ENCODE measurements around the gene TXNDC9.
"Not testable (repeated sequence)": the region's sequence is repeated elsewhere in the genome, so short reads cannot be mapped to it uniquely, and the experiment has no call there.

TXNDC9 gene

DNA sequence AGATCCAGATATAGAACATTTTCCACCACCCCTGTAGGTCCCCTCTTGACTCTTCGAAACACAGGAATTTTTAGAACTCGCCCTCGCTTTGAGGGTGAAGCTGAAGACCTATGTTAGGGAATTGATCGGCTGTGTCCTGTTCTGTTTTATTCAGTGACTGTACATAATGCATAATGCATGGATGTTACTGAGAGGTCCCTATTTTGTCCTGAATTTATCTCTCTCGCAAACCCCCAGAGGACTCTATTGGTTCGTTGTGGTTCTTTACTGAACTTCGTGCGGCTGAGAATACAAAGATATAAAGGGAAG, 625 bp upstream of the TXNDC9 start:
- no peak for DNase-seq (ENCODE audit: low read depth in 2 of 2, low spot score in 1 of 2)

DNA sequence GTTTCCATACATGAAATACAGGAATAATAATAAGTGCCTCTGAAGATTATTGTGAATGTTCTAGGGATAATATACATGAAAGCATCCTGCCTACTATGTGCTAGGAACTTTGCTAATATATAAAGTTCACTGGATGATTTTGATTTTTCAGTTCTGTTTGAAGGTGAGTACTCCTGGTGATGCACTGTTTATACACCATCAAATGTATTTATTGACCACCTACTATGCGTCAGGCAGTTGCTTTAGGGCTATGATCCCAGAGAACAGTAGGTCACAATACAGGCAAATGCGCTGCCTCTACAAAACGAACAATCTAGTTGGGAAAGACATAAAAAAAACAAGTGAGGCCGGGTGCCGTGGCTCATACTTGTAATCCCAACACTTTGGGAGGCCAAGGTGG, 10.7 kb downstream of the TXNDC9 start:
- DNase-seq (ENCODE audit: low read depth in 2 of 2, low spot score in 1 of 2) = no peak

DNA sequence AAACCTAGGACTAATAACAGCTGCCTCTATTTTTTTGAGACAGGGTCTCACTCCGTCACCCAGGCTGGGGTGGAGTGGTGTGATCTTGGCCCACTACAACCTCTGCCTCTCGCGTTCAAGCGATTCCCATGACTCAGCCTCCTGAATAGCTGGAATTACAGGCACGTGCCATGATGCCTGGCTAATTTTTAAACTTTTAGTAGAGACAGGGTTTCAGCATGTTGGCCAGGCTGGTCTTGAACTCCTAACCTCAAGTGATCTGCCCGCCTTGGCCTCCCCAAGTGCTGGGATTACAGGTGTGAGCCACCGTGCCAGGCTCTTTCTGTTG, 18.3 kb downstream of the TXNDC9 start:
- DNase-seq (ENCODE audit: low read depth in 2 of 2, low spot score in 1 of 2) = not testable (repeated sequence)

DNA sequence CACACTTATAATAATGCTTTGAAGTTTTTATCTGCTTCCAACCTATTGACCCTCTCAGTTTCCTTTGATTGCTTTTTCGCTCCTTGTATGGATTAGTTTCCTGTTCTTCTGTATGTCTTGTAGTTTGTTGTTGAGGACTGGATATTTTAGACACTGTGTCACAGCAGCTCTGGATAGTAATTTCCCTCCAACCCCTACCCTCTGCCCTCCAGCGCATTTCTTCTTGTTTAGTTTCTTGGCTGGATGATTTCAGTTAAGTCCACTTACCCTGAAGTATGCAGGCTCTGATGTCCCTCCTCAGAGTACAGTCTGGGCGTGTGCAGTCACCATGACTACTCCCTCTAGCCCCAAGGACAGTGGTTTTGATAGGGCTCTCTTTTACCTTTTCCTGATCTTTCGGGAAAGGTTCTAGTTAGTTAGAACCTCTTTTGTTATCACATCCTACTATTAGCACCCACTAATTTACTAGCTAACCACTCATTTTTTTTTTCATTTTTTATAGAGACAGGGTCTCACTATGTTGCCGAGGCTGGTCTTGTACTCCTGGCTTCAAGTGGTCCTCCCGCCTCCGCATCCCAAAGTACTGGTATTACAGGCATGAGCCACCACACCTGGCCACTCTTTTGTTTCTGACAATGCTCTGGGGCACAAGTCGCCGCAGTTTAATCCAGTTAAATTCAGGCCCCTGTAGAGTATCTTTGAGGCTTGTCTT, 18.8 kb downstream of the TXNDC9 start:
- no peak for DNase-seq (ENCODE audit: low read depth in 2 of 2, low spot score in 1 of 2)

DNA sequence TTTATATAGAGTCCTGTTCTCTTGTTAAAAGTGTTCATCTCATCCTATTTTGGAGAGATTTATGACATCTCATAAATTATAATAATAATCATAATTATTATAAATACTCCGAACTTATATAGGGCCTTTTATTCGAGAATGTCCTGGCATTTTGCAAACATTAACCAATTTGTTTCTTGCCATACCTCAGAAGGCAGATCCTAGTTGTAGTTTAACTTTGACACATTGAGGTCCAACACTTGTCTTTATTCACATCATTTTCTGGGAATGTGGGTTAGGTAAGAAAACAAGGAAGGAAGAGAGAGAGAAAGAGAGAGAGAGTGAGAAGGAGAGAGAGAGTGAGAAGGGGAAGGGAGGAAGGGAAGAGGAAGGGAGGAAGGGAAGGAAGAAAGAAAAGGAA, 35.0 kb downstream of the TXNDC9 start, which contains the start of gene LYG1:
Gene LYG1, minus strand, starts transcription at position 101 of the 400 bp plus-strand sequence. CDS start 5,527 bp downstream, outside the sequence.
- DNase-seq (ENCODE audit: low read depth in 2 of 2, low spot score in 1 of 2) = not testable (repeated sequence)

DNA sequence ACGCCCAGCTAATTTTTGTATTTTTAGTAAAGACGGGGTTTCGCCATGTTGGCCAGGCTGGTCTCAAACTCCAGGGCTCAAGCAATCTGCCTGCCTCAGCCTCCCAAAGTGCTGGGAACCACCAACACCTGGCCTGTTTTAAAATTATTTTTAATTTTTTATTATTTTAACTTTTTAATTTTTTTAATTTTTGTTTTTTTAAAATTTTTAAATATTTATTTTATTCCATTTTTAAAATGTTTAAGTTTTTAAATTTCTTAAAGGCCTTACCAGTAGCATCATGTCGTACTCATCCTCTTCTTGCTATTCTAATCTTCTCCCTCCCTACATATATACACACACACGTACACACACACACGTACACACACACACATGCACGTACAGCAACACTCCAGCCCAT, 36.6 kb downstream of the TXNDC9 start:
- DNase-seq (ENCODE audit: low read depth in 2 of 2, low spot score in 1 of 2) = no peak

DNA sequence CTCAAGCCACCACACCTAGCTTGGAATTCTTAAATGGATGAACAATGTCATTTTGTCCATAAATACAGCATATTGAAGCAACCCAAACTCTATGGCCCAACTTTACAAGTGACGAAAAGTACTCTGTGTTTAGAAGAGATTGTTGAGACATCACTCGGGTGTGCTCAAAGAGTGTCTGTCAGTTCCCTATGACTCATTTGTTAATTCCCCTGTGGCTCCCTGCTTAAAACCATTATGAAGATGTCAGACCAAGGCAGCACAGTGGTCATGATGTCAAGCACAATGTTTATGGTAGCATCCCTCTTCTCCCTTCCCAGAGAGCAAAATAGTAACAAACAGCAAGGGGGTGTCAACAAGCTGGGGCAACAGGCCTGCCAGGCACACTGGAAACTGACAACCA, 38.1 kb downstream of the TXNDC9 start:
- DNase-seq (ENCODE audit: low read depth in 2 of 2, low spot score in 1 of 2) = no peak

DNA sequence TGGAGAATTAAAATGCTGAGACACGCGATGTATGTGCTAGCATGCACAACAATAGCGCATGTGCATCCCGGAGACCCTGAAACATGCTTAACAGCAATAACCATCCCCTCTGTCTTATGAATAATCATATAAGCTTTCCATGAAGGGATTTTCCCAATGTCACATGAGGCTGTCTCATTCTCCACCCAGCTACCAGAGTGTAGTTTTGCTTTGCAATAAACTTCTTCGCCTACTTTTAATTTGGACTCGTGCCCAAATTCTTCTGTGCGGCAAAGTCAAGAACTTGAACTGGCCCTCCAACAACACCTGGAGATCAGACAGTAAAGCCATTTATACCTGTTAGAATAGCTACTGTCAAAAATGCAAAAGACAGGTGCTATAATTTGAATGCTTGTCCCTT, 50.6 kb downstream of the TXNDC9 start:
- no peak for DNase-seq (ENCODE audit: low read depth in 2 of 2, low spot score in 1 of 2)

DNA sequence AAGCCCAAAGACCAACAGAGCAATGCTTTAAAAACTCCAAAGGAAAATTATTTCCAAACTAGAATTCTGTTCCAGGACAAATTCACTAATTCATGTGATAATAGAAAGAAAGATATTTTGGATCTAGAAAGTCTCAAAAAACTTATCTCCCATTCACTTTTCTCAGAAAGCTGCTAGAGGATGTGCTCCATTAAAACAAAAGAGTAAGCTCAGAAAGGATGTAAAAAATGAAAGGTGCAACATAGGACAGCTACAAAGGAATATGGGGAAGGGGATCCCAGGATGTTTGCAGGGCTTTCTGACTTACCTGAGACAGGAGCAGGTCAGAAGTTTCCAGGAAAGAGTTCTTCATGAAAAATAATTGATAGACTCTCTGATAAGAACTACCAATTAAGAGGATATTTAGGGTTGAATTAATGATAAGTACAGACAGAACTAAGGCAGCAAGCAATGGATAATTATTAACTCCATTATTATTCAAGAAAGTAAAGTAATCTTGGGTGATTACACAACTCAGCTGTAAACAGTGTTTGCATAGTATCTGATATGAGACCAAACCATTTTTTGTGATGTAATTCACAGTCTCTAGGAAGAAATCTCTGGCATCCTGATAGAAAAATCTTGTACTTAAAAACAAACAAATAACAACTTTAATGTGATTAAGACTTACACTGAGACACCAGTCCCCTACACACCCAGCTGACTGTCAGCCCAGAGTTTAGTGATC, 56.0 kb downstream of the TXNDC9 start:
- no peak for DNase-seq (ENCODE audit: low read depth in 2 of 2, low spot score in 1 of 2)

DNA sequence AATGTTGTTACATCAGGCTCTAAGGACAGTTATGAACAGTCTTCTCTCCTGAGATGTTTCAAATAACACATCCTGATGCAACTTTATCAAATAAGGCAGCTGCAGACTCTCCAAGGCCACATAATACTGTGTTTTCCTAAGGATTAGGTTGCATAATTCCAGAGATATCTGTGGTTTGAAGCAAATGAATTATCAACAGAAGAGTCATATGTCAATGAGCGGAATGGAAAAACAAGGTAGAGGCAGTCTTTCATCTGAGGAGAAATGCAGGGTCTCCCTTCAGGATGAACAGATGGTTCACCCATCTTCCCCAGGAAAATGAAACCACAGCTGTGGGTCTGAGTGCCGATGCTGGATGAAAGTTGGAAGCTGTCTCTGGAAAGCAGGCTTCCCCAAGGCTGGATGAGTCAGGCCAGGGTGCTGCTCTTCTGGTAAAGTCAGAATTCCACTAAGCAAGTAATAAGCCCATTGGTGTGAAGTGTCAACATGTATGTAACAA, 57.3 kb downstream of the TXNDC9 start:
- DNase-seq (ENCODE audit: low read depth in 2 of 2, low spot score in 1 of 2) = no peak

DNA sequence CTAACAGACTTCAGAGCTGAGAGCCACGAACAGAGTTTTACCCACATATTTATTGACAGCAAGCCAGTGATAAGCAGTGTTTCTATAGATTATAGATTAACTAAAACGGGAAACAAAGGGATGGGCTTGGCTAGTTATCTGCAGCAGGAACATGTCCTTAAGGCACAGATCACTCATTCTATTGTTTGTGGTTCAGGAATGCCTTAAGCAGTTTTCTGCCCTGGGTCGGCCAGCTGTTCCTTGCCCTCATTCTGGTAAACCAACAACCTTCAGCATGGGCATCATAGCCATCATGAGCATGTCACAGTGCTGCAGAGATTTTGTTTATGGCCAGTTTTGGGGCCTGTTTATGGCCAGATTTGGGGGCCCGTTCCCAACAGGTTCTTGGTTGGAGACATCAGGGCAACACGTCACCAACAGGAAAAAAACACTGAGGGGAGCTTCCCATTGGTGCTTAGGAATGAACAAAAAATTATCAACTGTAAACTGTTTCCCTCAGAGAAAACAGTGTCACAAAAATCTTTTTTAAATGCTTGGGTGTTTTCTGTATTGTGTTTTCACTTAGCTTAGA, 57.9 kb downstream of the TXNDC9 start:
- not testable (repeated sequence) for DNase-seq (ENCODE audit: low read depth in 2 of 2, low spot score in 1 of 2)

DNA sequence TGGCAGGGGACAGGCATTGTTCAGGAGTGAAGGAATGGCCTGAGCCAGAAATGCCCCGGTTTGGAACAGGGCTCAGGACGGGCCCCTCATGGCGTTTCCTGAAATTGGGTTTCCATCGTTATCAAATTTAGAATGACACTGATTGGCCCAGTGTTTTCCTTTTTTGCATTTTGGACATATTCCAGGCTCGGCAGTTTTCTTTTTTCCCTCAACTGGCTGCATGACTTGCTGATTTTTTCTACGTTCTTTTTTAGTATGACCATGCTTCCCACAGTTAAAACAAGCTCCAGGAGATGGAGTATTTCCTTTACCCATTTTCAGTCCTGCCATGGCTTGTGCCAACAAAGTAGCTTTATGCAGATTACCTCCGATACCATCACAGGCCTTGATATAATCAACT, 60.3 kb downstream of the TXNDC9 start:
- DNase-seq (ENCODE audit: low read depth in 2 of 2, low spot score in 1 of 2) = no peak
